Activated CD4-positive, CD25-positive, alpha-beta regulatory T cell (primary cell): ENCODE results near the gene CAMK2N2.

Experiments used
- DNase-seq, 4 experiments: peaks; one replicate each; lab custom pipeline; 2025; lab: John Stamatoyannopoulos, UW

CAMK2N2 gene

GRCh38 chr3:184240384-184241140, 20.8 kb downstream of the CAMK2N2 start:
- DNase-seq = no peak

DNA sequence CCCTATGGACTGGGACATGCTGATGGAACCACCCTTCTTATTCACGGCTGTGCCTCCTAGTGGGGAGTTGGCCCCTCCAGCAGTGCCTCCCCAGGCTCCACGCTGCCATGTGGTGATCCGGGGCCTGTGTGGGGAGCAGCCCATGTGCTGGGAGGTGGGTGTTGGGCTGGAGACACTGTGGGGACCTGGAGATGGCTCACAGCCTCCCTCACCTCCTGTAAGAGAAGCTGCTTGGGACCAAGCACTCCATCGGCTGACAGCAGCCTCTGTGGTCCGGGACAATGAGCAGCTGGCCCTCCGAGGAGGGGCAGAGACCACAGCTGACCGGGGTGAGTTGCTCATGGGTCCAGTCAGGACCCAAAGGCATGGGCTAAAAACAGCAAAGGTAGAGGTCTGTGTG, 21.6 kb downstream of the CAMK2N2 start:
- no peak for DNase-seq

DNA sequence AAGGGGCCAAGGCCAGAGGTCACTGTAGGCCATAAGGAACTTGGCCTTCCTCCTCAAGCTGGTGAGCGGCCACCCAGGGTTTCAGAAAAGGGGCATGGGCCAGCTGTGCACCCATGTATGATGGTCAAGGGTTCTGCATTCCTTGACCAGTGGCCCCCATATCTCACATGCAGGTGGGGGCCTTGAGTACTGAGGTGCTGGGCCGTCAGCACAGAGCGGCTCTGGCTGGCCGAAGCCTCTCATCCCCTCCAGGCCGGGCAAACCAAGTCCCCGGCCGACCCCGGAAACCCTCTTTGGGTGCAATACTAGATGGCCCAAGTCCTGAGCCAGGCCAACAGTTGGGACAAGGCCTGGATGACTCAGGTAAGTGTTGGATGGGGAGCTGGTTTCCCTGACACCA, 22.1 kb downstream of the CAMK2N2 start:
- no peak for DNase-seq

GRCh38 chr3:184238246-184238818, 23.0 kb downstream of the CAMK2N2 start:
- DNase-seq = no peak

GRCh38 chr3:184237807-184238206, 23.5 kb downstream of the CAMK2N2 start:
- DNase-seq = no peak

DNA sequence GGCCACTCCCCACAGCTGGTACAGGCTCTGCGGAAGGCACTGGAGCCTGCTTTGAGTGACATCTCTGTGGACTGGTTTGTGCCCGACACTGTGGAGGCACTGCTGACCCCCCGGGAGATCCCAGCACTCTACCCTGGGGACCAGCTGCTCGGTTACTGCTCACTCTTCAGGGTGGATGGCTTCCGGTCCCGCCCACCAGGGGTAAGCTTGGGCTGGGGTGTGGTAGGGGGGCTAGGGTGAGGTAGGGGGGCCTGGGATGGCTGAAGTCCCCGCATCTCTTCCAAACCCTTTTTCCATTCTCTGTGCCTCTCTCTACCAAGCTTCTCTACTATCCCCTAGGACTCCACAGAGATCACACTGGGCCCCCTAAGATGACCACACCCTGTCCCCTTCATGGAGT, 24.1 kb downstream of the CAMK2N2 start:
- no peak for DNase-seq

DNA sequence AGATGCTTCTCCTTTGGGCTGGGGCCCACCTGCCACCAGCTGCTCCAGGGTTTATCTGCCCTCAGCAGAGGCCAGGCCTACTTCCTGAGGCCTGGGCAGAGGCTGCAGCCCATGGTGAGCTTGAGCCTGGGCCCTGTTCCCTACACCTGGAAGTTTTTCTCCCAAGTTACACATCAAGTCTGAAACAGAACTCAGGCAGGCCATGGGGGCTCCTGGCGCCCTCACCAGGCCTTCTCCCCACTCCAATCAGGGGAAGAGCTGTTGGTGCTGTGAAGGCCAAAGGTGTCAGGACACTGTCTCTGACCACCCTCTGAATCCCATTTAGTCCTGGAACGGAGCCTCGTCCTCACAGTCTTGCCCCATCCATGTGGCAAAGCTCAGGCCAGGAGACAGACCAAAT, 24.7 kb downstream of the CAMK2N2 start:
- DNase-seq = no peak

DNA sequence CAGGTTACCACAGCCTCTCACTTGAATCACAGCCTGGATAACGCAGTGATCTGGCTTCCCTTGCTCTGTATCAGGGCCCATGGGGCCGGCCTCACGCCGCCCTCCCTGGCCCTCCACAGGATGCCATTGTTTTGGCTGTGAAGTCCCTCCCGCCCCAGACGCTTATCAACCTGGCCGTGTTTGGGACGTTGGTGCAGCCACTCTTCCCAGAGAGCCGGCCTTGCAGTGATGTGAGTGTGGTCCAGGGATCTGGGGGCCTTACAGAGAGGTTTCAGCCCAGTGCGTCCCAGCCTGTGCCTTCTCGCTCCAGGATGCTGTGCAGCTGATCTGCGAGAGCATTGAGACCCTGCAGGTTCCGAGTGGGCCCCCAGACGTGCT, 25.3 kb downstream of the CAMK2N2 start:
- no peak for DNase-seq

DNA sequence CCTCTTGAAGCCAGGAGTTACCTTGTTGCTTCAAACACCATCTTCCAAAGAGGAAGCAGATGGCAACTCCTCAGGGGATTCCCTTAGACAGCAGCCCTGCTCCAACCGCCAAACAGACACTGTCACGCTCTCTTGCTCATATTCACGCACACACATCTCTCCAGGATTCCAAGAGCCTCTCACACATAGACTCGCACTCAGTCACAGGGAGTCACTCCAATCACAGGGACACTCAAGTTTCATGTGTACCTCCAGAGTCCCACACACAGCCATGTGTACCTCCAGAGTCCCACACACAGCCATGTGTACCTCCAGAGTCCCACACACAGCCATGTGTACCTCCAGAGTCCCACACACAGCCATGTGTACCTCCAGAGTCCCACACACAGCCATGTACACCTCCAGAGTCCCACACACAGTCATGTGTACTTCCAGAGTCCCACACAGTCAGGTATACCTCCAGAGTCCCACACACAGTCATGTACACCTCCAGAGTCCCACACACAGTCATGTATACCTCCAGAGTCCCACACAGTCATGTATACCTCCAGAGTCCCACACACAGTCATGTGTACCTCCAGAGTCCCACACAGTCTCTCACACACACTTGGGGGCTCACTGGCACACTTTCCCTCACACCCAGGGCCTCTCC, 25.8 kb downstream of the CAMK2N2 start:
- DNase-seq = no peak

DNA sequence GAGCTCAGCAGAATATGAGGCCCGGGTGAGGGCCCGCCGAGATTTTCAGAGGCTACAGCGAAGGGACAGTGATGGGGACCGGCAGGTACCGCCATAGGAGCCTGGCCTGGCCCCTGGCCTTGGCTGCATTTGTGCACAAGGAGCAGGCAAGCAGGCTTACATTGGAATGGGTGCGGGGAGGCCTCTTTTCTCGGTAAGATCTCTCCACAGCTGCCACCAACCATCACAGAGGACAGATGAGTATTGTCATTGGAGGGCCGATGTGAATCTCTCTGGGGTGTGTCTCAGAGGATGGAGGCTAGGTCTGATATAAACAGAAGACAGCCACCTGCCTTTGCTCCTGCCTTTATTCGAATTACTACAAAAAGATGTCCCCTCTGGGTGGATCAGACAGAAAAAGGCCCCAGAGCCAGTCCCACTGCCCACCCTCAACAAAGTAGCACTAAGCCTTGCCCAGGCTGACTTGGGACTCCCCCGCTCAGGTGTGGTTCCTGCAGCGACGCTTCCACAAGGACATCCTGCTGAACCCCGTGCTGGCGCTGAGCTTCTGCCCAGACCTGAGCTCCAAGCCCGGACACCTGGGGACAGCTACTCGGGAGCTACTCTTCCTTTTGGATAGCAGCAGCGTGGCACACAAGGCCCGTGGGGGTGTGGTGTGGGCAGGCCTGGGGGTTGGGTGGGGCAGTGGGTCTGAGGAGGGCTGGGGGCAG, 26.5 kb downstream of the CAMK2N2 start:
- DNase-seq = no peak

- no peak for DNase-seq
Measured at GRCh38 chr3:184234224-184234623, 27.1 kb downstream of the CAMK2N2 start.

DNA sequence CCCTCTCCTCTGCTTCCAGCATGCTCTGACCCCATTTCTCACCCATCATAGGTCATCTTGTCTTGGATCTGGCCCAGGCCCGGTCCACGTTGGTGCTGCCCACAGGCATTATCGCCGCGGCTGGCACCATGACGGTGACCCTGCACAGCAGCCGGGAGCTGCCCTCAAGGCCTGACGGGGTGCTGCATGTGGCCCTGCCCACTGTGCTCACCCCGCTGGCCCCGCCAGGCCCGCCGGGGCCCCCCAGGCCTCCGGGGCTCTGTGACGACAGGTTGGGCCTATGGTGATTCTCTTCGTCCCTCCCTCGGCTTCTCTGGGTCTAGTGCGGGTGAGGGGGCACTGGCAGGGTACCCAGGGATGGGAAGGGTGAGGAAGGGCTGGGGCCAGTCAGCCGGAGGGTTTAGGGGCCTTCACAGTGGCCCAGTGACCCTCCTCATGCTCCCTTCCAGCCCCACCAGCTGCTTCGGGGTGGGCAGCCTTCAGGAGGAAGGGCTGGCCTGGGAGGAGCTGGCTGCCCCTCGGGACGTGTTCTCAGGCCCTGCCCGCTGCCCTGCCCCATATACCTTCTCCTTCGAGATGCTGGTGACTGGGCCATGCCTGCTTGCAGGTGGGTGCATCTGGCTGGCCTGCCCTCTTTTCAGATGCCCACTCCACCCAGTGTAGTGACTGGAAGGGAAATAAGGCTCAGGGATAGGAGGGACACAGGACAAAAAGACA, 28.1 kb downstream of the CAMK2N2 start:
- no peak for DNase-seq

DNA sequence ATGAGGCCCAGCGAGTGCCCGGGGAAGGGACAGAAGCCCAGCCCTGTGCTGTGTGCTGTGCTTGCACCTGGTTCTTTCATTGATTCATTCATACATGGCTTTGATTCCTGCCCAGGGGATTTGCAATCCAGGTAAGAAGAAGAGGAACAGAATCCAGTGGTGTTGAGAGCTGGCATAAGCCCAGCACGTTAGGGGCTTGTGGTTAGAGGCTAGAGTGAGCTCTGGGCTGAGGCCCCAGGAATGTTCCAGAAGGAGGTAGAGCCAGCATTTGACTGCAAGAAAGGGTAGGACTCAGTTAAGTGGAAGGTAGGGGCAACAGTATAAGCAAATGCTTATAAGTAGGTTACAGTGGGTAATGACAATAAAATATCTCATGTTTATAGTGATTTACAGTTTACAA, 29.7 kb downstream of the CAMK2N2 start:
- no peak for DNase-seq

DNA sequence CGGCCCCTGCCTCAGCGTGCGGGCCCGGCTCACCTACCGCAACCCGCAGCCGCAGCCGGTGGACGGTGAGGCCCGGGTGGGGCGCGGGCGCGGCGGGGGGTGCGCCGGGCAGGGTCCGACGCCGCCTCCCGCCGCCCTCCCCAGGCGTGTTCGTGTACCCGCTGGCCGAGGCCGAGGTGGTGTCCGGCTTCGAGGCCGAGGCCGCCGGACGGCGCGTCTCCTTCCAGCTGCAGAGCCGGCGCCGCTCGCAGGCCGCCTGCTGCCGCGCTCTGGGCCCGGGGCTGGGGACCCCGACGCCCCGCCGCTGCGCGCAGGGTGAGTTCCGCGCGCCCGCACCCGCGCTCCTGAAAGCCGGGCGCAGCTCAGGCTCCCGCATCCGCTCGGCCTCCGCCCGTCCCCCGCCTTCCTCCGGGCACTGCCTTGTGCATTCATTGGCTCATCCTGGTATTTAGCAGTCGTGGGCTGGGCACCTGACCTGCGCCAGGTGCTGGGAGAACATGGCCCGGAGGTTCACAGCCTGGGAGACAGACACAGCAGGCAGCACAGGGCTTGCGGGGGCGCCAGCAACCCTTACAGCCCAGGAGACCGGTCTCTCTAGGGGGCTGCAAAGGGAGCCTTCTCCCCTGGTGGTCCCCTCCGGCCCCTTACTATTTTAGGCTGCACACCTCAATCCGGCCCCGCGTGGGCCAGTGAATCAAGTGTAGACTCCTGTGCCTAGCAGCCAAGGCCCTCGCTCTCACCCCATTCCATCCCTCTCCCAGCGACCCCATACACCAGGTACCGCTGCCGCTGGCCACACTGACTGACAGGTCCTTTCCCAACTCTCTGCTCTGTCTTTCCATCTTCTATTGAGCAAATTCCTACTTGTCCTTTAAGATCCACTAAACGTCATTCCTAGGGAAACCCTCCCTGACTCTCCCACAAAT, 30.5 kb downstream of the CAMK2N2 start:
- DNase-seq = no peak

- no peak for DNase-seq
Measured at GRCh38 chr3:184230081-184230602, 31.2 kb downstream of the CAMK2N2 start.

- DNase-seq = peak; percentile 28 to 54 (median 38)
Measured at GRCh38 chr3:184229394-184230080, 31.8 kb downstream of the CAMK2N2 start, which contains the start of gene VWA5B2. TSS of gene VWA5B2 (plus strand) at chr3:184229585. CDS start at chr3:184230529, 944 bp downstream.

DNA sequence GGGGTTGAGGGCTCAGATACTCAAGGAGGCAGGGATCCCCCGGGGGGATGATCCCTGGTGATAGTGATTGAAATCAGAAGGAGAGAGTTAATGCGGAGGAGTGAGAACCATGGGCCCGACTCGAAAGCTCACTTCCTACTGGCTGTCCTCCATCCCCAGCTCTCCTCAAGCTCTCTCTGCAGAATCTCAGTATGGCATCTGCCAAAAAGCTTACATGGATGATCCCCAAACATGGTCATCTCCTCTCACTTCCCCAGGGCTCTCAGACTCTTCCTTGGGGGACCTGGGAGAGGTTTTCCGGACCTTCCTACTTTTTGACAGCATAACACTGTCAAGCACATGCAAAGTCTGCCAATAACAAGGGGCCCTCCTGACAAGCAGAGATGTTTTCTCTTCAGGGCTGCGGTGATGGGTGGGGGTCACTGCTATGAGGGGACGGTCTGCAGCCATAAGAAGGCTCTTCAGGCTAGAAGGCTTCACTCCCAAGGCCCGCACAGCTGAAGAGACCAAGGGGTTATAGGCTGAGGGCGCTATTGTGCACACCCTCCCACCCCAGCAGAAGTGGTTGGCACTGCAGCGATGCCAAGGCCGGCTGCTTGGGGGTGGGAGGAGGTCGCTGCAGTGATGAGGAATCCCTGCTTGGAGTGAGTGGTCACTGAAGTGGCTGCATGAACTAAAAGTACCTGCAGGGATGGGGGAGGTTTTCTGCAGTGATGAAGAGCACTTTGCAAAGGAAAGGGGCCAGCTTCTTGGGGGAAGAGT, 32.8 kb downstream of the CAMK2N2 start:
- DNase-seq = no peak

GRCh38 chr3:184227481-184227935, 33.8 kb downstream of the CAMK2N2 start:
- no peak for DNase-seq

GRCh38 chr3:184223946-184224345, 37.4 kb downstream of the CAMK2N2 start:
- no peak for DNase-seq
